Measurements from ENCODE around the gene NTNG2.

Gene NTNG2

GRCh38 chr9:132204883-132205282 is 43.0 kb downstream of the NTNG2 start:
- no peak for DNase-seq (ENCODE audit: low spot score)

DNA sequence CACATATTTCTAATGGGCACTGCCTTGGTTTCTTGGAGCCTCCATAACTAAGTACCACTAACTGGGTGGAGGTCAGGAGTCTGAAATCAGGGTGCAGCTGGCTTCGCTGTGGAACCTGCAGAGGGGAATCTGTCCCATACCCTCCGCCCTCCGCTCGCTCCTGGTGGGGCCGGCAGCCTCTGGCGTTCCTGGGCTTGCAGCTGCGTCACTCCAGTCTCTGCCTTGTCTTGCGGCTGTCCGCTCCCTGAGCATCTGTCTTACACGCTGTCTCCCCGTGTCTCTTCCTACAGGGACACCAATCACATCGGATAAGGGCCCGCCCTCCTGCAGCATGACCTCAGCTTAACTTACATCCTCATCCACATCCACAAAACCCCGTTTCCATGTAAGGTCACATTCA is 45.4 kb downstream of the NTNG2 start:
- no peak for DNase-seq (ENCODE audit: low spot score)

- DNase-seq (ENCODE audit: low spot score): no peak
These were observed 46.2 kb downstream of the NTNG2 start for GRCh38 chr9:132207839-132208615.

DNA sequence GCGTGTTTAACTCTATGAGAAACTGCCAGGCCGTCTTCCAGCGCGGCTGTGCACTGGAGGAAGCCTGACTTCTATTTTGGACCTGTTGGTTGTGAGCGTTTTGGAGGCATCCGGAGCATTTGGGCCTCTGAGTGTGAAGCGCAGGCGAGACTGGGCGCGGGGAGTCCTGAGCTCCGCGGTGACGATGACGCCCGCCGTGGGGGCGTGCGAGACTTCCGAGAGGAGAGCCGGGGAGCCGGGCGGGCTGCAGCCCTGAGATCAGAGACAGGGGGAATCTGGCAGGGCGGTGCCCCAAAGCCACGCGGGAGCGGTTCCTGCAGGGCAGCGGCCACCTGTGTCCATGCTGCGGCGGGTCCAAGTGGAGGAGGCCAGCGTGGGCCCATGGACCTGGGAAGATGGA is 47.4 kb downstream of the NTNG2 start:
- no peak for DNase-seq (ENCODE audit: low spot score)

DNA sequence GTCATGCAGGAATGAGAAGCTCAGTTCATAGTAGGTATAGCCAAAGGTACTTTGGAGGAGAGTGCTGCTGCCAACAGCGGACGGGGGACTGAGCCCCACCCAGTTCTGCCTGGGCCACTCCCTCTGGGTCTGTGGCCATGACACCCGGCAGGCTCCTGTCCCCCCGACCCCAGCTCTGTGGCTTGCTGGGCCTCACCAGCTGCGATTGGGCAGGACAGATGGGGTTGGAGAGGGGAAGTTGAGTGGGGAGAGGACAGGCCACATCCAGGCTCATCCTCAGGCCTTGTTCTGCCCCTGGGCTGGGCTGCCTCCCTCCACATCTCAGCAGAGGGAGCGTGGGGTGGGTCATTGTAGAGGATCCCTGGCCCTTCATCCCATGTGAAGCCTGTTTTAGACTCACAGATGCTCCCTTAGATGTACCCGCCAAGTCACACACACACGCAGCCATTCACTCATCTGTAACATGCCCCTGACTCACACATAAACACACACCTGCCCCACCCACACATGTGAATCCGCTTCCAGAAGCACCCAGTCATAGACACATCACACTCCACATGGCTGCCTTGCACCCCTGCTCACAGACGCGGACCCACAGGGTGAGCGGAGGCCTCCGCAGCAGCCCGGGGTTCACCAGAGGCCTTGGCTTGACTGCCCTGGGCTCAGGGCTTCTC is 48.8 kb downstream of the NTNG2 start:
- DNase-seq (ENCODE audit: low spot score): no peak

DNA sequence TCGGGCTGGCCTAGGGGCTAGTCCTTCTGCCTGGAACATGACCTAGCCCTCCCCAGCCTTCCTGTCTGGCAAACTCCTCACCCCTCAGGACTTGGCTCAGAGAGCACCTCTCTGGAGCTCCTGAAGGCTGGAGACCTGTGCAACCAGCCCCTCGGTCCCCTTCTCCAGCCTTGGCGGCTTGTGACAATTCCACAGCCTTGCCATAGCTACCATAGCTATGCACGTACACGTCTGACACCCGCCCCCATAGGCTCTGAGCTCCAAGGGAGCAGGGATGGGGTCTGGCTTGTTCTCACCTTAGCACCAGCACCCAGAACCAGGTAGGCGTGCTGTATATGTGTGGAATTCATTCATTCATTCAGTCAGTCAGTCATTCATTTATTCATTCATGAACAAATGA is 49.7 kb downstream of the NTNG2 start:
- DNase-seq (ENCODE audit: low spot score): no peak

- peak; percentile 96 for DNase-seq (ENCODE audit: low spot score)
These were observed 52.3 kb downstream of the NTNG2 start for GRCh38 chr9:132214027-132214622.

DNA sequence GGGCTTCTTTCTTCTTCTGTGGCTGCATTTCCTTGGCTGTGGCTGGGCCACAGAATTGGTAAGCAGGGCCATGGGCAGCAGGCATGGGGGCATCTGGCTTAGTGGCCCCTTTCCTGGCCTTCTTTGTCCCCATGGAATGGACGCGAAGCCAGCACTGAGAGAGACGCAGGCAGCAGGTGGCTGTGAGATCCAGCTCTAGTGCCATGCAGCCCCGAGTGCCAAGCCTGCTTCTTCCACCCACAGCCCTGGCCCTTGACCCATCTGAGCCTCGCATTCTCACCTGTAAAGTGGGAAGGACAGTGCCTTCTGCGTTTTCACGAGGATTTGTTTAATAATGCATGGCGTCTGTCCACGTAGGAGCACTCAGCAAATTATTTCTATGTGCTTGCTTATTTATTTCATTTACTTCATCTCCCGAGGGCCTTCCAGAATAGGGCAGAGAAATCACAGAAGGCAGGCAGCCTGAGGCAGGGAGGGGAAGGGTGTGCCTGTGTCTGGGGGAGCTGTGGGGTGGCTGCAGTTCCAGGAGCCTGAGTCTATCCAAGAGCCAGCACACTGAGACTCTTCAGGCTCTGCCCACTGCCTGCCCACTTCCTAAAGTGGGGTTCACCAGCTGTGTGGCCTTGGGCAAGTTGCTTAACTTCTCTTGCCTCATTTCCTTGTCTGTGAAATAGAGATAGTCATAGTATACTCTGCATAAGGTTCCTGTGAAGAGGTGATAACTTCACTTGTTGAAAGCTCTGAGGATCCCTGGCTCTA is 55.2 kb downstream of the NTNG2 start:
- DNase-seq (ENCODE audit: low spot score): no peak

DNA sequence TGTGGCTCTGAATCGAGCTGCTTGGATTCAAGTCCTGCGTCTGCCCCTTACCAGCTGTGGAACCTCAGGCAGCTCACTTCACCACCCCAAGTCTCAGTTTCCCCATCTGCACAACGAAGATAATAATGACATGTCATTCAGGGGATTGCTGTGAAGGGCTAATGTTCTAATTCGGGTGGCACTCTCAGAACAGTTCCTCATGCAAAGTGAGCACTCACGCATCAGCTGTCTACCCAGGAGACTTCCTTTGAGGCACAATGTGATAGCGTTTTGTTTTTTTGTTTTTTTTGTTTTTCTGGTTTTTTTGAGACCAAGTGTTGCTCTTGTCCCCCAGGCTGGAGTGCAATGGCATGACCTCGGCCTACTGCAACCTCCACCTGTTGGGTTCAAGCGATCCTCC is 56.4 kb downstream of the NTNG2 start:
- DNase-seq (ENCODE audit: low spot score): no peak

GRCh38 chr9:132221941-132222340 is 60.1 kb downstream of the NTNG2 start:
- DNase-seq (ENCODE audit: low spot score): no peak

GRCh38 chr9:132224645-132225044 is 62.8 kb downstream of the NTNG2 start:
- DNase-seq (ENCODE audit: low spot score): no peak

- DNase-seq (ENCODE audit: low spot score): no peak
These were observed 64.9 kb downstream of the NTNG2 start for GRCh38 chr9:132226571-132227430.

DNA sequence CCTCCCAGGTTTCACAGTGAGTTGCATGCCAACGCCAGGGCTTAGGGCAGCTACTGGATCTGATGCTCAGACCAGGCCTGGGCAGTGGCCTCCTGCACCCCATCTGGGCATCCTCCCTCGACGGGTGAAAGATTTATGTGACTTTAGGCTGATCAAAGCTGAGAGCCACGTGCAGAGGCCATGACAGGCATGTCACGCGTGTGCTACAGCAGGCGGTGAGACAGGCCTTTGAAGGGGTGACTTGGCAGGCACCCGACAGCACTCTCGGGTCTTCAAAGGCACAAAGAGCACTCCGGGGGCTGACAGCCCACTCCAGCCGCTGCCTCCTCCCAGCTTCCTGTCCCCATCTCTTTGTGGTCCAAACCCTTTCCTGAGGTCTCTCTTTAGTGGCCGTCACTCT is 66.2 kb downstream of the NTNG2 start:
- DNase-seq (ENCODE audit: low spot score): no peak

DNA sequence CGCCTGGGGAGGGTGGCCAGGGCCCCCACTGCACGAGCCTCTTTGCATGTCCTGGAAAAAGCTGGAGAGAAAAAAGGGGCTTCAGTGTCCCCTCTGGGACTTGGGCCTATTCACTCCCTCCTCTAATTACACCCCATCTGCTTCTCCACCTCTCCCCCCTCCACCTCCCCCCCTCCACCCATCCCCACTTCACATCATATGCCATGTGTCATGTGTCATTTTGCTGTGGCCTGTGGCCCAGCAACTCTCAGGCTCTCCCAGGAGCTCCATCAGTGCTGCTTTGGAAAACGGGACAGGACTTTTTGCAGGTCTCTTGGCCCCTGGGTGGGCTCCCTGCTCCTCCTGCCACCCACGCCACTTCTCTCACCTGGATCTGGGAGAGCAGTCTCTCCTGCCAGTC is 68.7 kb downstream of the NTNG2 start:
- DNase-seq (ENCODE audit: low spot score): no peak

DNA sequence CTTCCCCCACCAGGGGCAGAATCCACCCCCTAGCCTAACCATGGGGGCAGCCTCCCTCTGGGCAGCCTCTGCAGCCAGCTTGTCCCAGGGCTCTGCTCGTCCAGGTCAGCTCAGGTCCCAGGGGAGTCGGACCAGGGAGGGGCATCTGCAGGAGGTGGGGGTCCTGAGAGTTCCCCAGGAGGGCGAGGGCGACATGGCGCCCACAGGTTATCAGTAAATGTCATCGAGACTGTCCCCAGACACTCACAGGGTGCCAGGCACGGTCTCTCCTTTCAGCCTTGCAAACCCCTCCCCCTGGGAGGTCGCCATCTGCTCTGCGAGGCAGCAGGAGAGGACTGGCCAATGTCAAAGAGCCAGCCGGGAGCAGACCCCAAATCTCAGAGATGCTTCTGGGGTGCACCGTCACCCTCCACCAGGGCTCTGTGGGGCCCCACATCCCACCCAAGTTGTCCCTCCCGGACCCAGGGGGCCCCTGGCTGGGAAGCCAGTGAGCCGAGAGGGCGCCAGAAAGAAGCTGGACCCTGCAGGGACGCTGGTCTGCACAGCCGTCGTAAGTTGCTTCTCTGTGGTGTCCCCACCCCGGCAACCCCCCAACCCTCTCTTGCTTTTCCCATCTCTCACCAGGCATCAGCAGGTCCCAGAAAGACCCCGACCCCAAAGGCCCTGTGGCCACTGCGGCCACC is 69.3 kb downstream of the NTNG2 start:
- no peak for DNase-seq (ENCODE audit: low spot score)

GRCh38 chr9:132232522-132232921 is 70.7 kb downstream of the NTNG2 start:
- DNase-seq (ENCODE audit: low spot score): no peak

- DNase-seq (ENCODE audit: low spot score): no peak
These were observed 71.3 kb downstream of the NTNG2 start for GRCh38 chr9:132233138-132233537.

DNA sequence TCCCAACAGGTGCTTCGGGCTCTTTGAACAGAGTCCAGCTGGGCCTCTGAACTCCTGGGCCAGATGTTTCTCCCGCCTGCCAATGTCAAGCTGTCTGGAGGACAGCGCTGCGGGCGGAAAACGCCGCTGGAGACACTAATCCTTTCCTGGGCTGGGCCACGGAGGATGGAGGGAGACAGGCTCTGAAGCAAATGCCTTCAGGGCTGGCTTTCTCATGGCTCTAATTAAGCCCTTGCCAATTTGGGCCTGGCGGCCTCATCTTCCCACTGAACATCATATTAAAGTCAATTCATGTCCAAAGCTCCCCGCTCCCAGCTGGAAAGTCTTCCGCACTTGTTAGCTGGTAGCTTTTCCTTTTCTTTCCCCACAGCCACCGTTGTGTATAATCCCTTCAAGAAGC is 72.7 kb downstream of the NTNG2 start:
- no peak for DNase-seq (ENCODE audit: low spot score)

- DNase-seq (ENCODE audit: low spot score): no peak
These were observed 73.3 kb downstream of the NTNG2 start for GRCh38 chr9:132235125-132235524.

DNA sequence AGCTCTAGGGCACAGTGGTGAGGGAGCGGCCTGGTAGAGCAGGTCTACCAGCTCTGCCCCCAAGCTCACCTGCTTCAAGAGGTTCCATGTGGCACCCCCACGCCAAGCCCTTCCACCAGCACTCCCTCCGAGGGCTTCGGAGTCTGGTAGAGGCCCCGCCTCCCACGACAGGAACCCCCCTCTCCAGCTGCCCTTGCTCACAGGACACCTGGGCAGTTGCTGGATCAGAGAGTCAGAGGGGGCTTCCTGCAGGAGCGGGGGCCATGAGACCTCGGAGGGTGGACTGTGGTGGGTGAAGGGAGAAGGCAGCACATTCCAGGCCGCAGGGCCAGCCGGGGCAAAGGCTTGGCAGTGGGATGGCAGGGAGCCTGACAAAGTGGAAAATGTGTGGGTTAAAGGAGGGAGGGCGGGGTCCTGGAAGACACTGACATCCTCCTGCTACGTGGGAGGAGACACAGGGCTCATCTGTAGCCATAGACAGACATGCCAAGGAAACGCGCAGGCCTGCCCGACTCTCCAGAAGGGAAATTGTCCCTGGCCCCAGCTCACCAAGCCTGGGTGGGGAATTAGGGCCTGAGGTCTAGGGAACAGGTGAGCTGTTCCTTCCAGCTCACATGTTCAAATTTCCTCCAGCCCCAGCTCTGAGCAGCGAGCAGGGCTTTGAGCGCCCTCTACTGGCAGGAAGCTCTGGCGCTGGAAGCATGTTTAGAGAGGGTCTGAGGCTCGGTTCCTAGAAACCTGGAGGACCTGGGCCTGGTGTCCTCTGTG is 74.2 kb downstream of the NTNG2 start:
- DNase-seq (ENCODE audit: low spot score): peak; percentile 84
